HEK293T (cell line): ENCODE measurements around the gene NINJ1.

Experiments
- CTCF ChIA-PET: fragments of 350-600 bp; formaldehyde crosslinking; extraction: SDS; loops from one replicate; lab custom pipeline; 2021; ENCODE audit warnings: antibody characterized with exemption, inconsistent platforms; lab: Yijun Ruan, JAX
- POLR2A ChIA-PET: fragments of 350-600 bp; formaldehyde crosslinking; extraction: SDS; loops from one replicate; lab custom pipeline; 2020; ENCODE audit warnings: antibody characterized with exemption, inconsistent platforms; lab: Yijun Ruan, JAX
- DNase-seq: peaks from one replicate; pipeline ENCODE4 v3.0.0; 2012; ENCODE audit warnings: mixed read lengths; ENCODE audit errors: extremely low spot score
- ARNT ChIP-seq: fragments of 450-650 bp; IDR thresholded peaks from 2 replicates; pipeline ENCODE4 v1.6.1; 2017; ENCODE audit warnings: mild to moderate bottlenecking
- BHLHE40 ChIP-seq: fragments of 450-650 bp; IDR thresholded peaks from 2 replicates; pipeline ENCODE4 v1.6.1; 2016; ENCODE audit warnings: mild to moderate bottlenecking, moderate library complexity, borderline replicate concordance
- CTBP1 ChIP-seq: fragments of 450-650 bp; IDR thresholded peaks from 2 replicates; pipeline ENCODE4 v1.6.1; 2016; ENCODE audit warnings: borderline replicate concordance
- ELF4 ChIP-seq: fragments of 450-650 bp; IDR thresholded peaks from 2 replicates; pipeline ENCODE4 v1.6.1; 2017; ENCODE audit warnings: antibody characterized with exemption
- FOXA1 ChIP-seq: fragments of 450-650 bp; IDR thresholded peaks from 2 replicates; pipeline ENCODE4 v1.6.1; 2016; ENCODE audit warnings: mild to moderate bottlenecking
- FOXK2 ChIP-seq: fragments of 450-650 bp; IDR thresholded peaks from 2 replicates; pipeline ENCODE4 v1.6.1; 2016; ENCODE audit warnings: mild to moderate bottlenecking
- FOXM1 ChIP-seq: fragments of 450-650 bp; IDR thresholded peaks from 2 replicates; pipeline ENCODE4 v1.6.1; 2017; ENCODE audit warnings: mild to moderate bottlenecking, borderline replicate concordance
- HDGF ChIP-seq: fragments of 450-650 bp; IDR thresholded peaks from 2 replicates; pipeline ENCODE4 v1.6.1; 2017; ENCODE audit warnings: antibody characterized with exemption, borderline replicate concordance
- L3MBTL2 ChIP-seq: fragments of 450-650 bp; conservative IDR thresholded peaks from 2 replicates; pipeline ENCODE4 v1.6.1; 2016; ENCODE audit warnings: mild to moderate bottlenecking
- LEF1 ChIP-seq: fragments of 450-650 bp; IDR thresholded peaks from 2 replicates; pipeline ENCODE4 v1.6.1; 2017; ENCODE audit warnings: mild to moderate bottlenecking, borderline replicate concordance
- NFRKB ChIP-seq: fragments of 450-650 bp; IDR thresholded peaks from 2 replicates; pipeline ENCODE4 v1.6.1; 2016; ENCODE audit warnings: mild to moderate bottlenecking, moderate library complexity
- SP1 ChIP-seq: fragments of 450-650 bp; IDR thresholded peaks from 2 replicates; pipeline ENCODE4 v1.6.1; 2017
- SUZ12 ChIP-seq: fragments of 450-650 bp; IDR thresholded peaks from 2 replicates; pipeline ENCODE4 v1.6.1; 2016; ENCODE audit warnings: mild to moderate bottlenecking
- TARDBP ChIP-seq: fragments of 450-650 bp; IDR thresholded peaks from 2 replicates; pipeline ENCODE4 v1.6.1; 2016
- ZNF384 ChIP-seq: fragments of 450-650 bp; IDR thresholded peaks from 2 replicates; pipeline ENCODE4 v1.6.1; 2016
- TF ChIP-seq, protein P1 (sequence below): fragments of 450-650 bp; IDR thresholded peaks from 2 replicates; pipeline ENCODE4 v1.6.1; 2016

The NINJ1 gene

DNA sequence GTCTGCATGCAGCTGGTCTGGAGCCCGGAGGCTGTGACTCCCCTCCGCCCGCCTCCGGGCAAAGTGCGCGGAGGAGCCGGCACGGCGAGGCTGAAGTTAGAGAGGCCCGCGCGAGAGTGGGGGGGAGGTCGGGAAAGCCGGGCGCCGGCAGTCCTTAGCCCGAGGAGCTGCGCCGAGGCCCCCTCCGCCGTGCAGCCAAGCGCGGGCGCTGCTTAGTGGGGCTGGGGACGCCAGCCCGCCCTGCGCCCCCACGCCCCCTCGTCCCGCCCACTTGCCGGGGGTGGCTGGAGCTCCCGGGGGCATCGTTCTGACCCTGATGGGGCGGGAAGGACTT is 403 bp downstream of the NINJ1 start:
- peak; percentile 60 for DNase-seq
- ChIA-PET CTCF (interaction anchor here (1.1 kb wide), 1 partner anchor 432 kb away, joined by 5 read pairs; no protein-coding TSS in a partner anchor), POLR2A (interaction anchor here (0.8 to 1.4 kb wide), 5 partner anchors 8 to 18 kb away, joined by 3 to 6 read pairs (median 3); no protein-coding TSS in a partner anchor)
- TF ChIP-seq HDGF (no peak), SP1 (no peak)

DNA sequence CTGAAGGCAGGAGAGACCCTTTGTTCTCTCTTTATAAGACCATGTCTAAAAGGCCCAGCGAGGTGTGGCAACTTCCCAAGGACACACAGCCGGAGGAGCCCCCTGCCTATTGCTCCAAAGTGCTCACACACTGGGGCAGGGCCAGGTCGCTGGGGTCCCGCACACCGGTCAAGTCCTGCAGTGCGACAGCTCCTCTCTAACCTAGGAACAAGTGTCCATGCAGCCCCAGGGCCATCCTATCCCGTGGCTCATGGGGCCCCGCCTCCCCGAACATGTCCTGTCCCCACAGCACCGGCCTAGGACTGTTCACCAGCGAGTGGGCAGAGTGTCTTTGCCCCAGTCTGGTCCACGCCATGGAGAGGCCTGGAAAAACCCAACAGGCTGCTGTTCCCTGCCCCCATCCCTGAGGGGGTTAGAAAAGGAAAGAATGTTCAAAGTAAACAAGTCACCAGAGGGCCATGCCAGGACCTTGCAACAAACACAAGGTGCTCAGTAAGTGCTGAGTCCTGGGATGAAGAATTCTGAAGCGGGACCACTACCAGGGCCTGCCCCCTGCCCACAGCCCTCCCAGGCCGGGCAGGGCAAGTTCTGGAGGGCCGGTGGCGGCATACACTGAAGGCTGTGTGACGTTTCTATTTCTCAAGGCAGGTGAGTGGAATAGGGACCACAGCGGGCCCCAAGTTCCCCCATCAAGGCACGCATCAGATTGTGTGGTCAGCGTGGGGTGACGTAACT is 938 bp downstream of the NINJ1 start:
- CTCF ChIA-PET, result interaction anchor here (1.1 kb wide), 1 partner anchor 432 kb away, joined by 5 read pairs; no protein-coding TSS in a partner anchor
- no peak for DNase-seq
- POLR2A ChIA-PET, result interaction anchor here (0.8 to 1.3 kb wide), 2 partner anchors 8 to 9 kb away, joined by 3 to 6 read pairs; no protein-coding TSS in a partner anchor
- TF ChIP-seq ARNT, result 0 out of 2 replicates have a peak, but pooled peaks have one; percentile 7
- TF ChIP-seq SP1, result no peak
- TF ChIP-seq, protein P1, sequence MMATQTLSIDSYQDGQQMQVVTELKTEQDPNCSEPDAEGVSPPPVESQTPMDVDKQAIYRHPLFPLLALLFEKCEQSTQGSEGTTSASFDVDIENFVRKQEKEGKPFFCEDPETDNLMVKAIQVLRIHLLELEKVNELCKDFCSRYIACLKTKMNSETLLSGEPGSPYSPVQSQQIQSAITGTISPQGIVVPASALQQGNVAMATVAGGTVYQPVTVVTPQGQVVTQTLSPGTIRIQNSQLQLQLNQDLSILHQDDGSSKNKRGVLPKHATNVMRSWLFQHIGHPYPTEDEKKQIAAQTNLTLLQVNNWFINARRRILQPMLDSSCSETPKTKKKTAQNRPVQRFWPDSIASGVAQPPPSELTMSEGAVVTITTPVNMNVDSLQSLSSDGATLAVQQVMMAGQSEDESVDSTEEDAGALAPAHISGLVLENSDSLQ, result no peak

DNA sequence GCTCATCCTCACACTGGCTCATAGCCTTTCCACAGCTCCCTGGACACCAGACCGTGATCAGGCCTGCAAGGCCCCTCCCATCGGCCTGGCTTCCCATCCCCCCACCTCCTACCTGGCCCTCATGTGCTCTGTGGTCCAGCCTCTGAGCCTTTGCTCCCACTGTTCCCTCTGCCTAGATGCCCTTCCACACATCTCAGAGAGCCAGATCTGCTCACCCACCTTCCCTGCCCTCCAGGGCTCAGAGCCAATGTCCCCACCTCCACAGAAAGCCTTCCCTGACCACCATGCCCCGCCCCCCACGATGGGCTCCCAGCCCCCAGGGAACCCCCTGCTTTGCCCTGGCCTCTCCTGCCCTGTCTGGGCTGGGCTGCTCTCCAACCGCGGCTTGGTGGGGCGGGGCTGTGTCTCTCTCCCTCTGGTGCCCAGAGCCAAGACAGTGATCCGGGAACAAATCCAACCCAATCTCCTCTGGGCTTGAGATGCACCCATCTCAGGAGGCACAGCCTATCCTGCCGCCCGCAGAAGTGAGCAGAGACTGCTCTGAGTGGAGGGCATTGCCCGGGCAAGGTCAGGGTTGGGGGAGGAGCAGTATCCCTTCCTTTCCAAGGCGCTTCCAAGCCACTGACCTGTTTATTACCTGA is 1.6 kb downstream of the NINJ1 start:
- no peak for DNase-seq

DNA sequence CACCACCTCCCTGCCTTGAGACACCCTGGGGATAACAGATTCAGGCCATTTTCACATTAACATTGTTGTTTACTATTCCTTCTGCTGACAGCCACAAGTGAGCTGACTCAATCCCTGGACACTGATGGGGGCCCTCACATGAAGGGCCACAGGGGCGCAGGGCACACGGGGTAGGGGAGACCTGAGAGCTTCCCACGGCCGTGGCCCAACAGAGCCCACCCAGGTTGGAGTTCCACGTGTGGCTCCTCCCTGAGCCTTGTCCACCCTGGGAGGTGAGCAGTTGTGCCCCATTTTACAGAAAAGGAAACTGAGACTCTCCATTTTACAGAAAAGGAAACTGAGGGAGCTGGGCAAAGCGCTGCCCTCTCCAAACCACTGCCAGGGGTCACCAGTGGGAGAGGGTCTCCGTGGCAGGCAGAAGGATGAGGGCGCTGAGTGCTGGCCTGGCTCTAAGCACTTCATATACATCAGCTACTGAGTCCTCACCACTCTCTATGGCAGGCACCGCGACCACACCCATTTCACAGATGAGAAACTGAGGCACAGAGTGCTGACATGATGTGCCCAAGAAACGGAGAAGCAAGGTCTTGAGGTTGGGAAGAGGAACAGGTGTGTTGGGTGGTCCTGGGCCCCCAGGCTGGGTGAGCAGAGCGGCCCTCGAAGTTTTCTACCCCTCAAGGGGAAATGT is 2.3 kb downstream of the NINJ1 start:
- CTCF ChIA-PET, result no interaction called here
- DNase-seq, result no peak
- POLR2A ChIA-PET, result no interaction called here
- no peak for TF ChIP-seq ARNT
- TF ChIP-seq, protein P1, result no peak
- TF ChIP-seq TARDBP, result no peak
- no peak for TF ChIP-seq ELF4
- TF ChIP-seq FOXA1, result no peak

More for the DNA sequence above, 1.6 kb downstream of the NINJ1 start:
- no peak for TF ChIP-seq BHLHE40
- no peak for TF ChIP-seq L3MBTL2
- no peak for TF ChIP-seq SUZ12
- no peak for TF ChIP-seq FOXM1
- no peak for TF ChIP-seq ARNT
- no peak for TF ChIP-seq TARDBP
- no peak for TF ChIP-seq ELF4
- no peak for TF ChIP-seq ZNF384
- no peak for TF ChIP-seq FOXA1
- no peak for TF ChIP-seq LEF1
- TF ChIP-seq FOXK2, result no peak
- no peak for TF ChIP-seq SP1
- no peak for TF ChIP-seq HDGF
- TF ChIP-seq NFRKB, result no peak
- TF ChIP-seq CTBP1, result no peak
- TF ChIP-seq, protein P1, result no peak
- CTCF ChIA-PET, result no interaction called here
- POLR2A ChIA-PET, result no interaction called here

DNA sequence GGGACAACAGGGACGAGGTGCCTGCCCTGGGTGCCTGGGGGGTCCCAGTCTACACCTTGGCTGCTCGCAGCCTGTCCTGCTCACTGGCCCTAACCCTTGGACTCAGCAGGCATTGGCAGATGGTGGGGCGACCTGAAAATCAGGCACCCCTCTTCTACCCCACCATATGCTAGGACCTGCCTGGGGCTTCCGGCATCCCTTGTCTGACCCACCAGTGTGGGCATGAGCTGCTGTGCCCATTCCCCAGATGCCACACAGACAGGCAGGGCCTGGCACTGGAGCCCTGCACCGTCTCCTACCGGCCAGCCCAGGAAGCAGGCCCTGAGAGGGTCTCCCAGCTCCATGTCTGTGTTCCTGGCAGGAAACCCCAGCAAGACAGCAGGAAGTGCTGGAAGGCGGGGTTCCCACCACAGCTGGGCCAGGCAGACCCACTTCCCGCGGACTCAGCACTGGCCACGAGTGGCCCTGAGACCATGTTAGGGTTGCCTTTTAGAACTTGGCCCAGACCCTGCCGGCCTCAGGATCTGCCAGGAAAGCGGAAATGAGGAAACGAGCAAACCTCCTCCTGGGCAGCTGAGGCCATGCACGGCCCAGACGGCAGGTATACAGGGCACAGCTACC is 3.1 kb downstream of the NINJ1 start:
- POLR2A ChIA-PET, result no interaction called here
- TF ChIP-seq HDGF (no peak), ELF4 (no peak), SP1 (no peak), SUZ12 (no peak), L3MBTL2 (no peak), FOXA1 (no peak), FOXM1 (no peak), NFRKB (no peak), BHLHE40 (no peak), CTBP1 (no peak), TARDBP (no peak), ARNT (no peak), LEF1 (no peak), FOXK2 (no peak), ZNF384 (no peak)
- TF ChIP-seq, protein P1, result no peak
- DNase-seq, result no peak
- CTCF ChIA-PET, result interaction anchor here (0.6 kb wide), 1 partner anchor 837 kb away, joined by 3 read pairs; no protein-coding TSS in a partner anchor
